Skeletal muscle satellite cell (primary cell): Measurements from ENCODE around the gene HAO2.
"Not testable (repeated sequence)": the region's sequence is repeated elsewhere in the genome, so short reads cannot be mapped to it uniquely, and the experiment has no call there.

Experiments
- H3K27me3 ChIP-seq: 2 replicates; pipeline ENCODE4 v1.7.0; 2013; ENCODE audit warnings: low read length; ENCODE audit not compliant: control insufficient read depth, insufficient read depth
- H3K36me3 ChIP-seq: 2 replicates; pipeline ENCODE4 v1.7.0; 2013; ENCODE audit warnings: mild to moderate bottlenecking, control low read depth, low read length; ENCODE audit not compliant: insufficient read depth
- H3K4me1 ChIP-seq: 2 replicates; pipeline ENCODE4 v1.7.0; 2013; ENCODE audit warnings: low read length; ENCODE audit not compliant: control insufficient read depth, insufficient read depth
- H3K4me2 ChIP-seq: 2 replicates; pipeline ENCODE4 v1.7.0; 2013; ENCODE audit warnings: mild to moderate bottlenecking, low read length
- H3K4me3 ChIP-seq: 2 replicates; pipeline ENCODE4 v1.7.0; 2013; ENCODE audit warnings: low read length
- H3K9ac ChIP-seq: 2 replicates; pipeline ENCODE4 v1.7.0; 2013; ENCODE audit warnings: mild to moderate bottlenecking, low read depth, low read length, moderate library complexity
- H3K9me3 ChIP-seq: replicated peaks from 2 replicates; pipeline ENCODE4 v1.7.0; 2013; ENCODE audit warnings: mild to moderate bottlenecking, control low read depth, low read length

The HAO2 gene

GRCh38 chr1:119331190-119331515, 37.4 kb upstream of the HAO2 start:
- H3K4me3 ChIP-seq: no peak overlapping the region
- no peaks in the 10 kb centered on the region for H3K9me3 ChIP-seq
- H3K4me2 ChIP-seq: no peak overlapping the region
- no peak overlapping the region for H3K9ac ChIP-seq
- H3K36me3 ChIP-seq: no peaks in the 10 kb centered on the region
- H3K4me1 ChIP-seq: peaks cover 12% of the 10 kb centered on the region
- peaks cover 3% of the 10 kb centered on the region for H3K27me3 ChIP-seq

GRCh38 chr1:119331915-119332314, 36.7 kb upstream of the HAO2 start:
- no peak overlapping the region for H3K9ac ChIP-seq
- H3K27me3 ChIP-seq: peaks cover 3% of the 10 kb centered on the region
- no peaks in the 10 kb centered on the region for H3K9me3 ChIP-seq
- no peak overlapping the region for H3K4me2 ChIP-seq
- no peaks in the 10 kb centered on the region for H3K36me3 ChIP-seq
- H3K4me3 ChIP-seq: no peak overlapping the region
- peaks cover 12% of the 10 kb centered on the region for H3K4me1 ChIP-seq

- H3K9ac ChIP-seq: no peak overlapping the region
- H3K4me2 ChIP-seq: no peak overlapping the region
- H3K9me3 ChIP-seq: no peaks in the 10 kb centered on the region
- peaks cover 7% of the 10 kb centered on the region for H3K4me1 ChIP-seq
- peaks cover 3% of the 10 kb centered on the region for H3K27me3 ChIP-seq
- H3K36me3 ChIP-seq: no peaks in the 10 kb centered on the region
- H3K4me3 ChIP-seq: no peak overlapping the region
Measured at GRCh38 chr1:119332622-119333021, 36.0 kb upstream of the HAO2 start.

- Histone ChIP-seq H3K36me3 (no peaks in the 10 kb centered on the region), H3K9me3 (no peaks in the 10 kb centered on the region), H3K4me3 (no peak overlapping the region), H3K4me1 (peaks cover 4% of the 10 kb centered on the region), H3K4me2 (no peak overlapping the region), H3K9ac (no peak overlapping the region), H3K27me3 (peaks cover 3% of the 10 kb centered on the region)
Measured at GRCh38 chr1:119333163-119333896, 35.3 kb upstream of the HAO2 start.

DNA sequence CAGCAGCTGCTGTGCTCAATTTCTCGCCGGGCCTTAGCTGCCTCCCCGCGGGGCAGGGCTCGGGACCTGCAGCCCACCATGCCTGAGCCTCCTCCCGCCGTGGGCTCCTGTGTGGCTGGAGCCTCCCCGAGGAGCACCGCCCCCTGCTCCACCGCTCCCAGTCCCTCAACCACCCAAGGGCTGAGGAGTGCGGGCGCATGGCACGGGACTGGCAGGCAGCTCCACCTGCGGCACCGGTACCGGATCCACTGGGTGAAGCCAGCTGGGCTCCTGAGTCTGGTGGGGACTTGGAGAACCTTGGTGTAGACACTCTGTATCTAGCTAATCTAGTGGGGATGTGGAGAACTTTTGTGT, 34.7 kb upstream of the HAO2 start:
- not testable (repeated sequence) for H3K9ac ChIP-seq, H3K4me2 ChIP-seq, H3K9me3 ChIP-seq, H3K36me3 ChIP-seq, H3K27me3 ChIP-seq, H3K4me1 ChIP-seq, H3K4me3 ChIP-seq

DNA sequence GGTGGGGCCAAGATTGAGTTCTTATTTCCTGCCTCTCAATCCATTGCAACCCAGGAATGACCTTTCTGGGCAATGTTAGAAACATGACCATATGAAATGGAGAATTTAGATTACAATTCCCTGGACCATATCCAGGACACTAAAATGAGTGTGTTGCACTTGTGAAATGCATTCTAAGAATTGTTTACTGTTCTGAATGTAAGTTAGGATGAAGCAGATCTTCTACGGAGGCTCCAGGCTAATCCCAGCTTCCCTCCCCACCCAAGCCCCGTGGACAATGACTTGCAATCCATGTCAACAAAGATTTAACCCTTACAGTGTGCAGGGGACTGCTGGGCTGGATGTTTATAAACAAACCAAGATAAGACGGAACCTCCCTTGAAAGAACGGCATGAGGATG, 31.7 kb upstream of the HAO2 start:
- H3K4me2 ChIP-seq: no peak overlapping the region
- H3K9me3 ChIP-seq: no peaks in the 10 kb centered on the region
- H3K4me3 ChIP-seq: no peak overlapping the region
- H3K9ac ChIP-seq: no peak overlapping the region
- no peaks in the 10 kb centered on the region for H3K36me3 ChIP-seq
- peaks cover 8% of the 10 kb centered on the region for H3K27me3 ChIP-seq
- H3K4me1 ChIP-seq: no peaks in the 10 kb centered on the region

DNA sequence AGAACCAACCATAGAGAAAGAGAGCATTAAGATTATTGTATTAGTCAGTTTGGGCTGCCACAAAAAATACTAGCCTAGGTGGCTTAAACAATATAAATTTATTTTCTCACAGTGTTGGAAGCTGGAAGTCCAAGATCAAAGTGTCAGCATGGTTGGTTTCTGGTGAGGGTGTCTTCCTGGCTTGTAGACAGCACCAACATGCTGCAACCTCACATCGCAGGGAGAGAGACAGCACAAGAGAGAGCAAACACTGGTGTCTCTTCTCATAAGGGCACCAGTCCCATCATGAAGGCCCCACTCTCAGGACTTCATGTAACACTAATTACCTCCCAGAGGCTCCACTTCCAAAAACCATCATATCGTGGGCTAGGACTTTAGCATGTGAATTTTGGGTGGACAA, 30.6 kb upstream of the HAO2 start:
- Histone ChIP-seq H3K4me1 (no peaks in the 10 kb centered on the region), H3K4me2 (no peak overlapping the region), H3K36me3 (no peaks in the 10 kb centered on the region), H3K27me3 (peaks cover 7% of the 10 kb centered on the region), H3K9ac (no peak overlapping the region), H3K9me3 (no peaks in the 10 kb centered on the region), H3K4me3 (no peak overlapping the region)

- peaks cover 5% of the 10 kb centered on the region for H3K27me3 ChIP-seq
- H3K4me3 ChIP-seq: no peak overlapping the region
- no peaks in the 10 kb centered on the region for H3K36me3 ChIP-seq
- H3K4me1 ChIP-seq: no peaks in the 10 kb centered on the region
- H3K9me3 ChIP-seq: no peaks in the 10 kb centered on the region
- no peak overlapping the region for H3K4me2 ChIP-seq
- no peak overlapping the region for H3K9ac ChIP-seq
Measured at GRCh38 chr1:119338757-119339156, 29.8 kb upstream of the HAO2 start.

DNA sequence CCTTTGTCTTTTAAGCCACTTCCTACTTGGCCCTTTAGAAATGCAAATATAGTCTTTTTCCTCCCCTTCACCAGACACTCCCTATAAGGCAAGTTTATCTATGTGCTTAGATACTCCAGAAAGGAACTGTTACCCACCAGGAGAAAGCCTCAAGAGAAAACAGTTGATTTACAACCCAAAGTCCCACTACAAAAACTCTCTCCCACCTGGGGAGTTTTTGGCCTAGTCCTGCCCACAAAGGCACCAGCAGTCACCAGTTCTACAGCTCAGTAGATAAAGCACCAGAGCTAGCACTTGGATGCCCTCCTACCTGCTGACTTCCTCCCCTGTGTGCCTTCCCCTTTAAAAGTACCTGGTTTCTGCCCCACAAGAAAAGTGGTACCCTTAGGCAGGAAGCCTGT, 27.7 kb upstream of the HAO2 start:
- no peaks in the 10 kb centered on the region for H3K9me3 ChIP-seq
- H3K4me1 ChIP-seq: no peaks in the 10 kb centered on the region
- H3K36me3 ChIP-seq: no peaks in the 10 kb centered on the region
- H3K27me3 ChIP-seq: peaks cover 5% of the 10 kb centered on the region
- no peak overlapping the region for H3K4me2 ChIP-seq
- H3K9ac ChIP-seq: no peak overlapping the region
- no peak overlapping the region for H3K4me3 ChIP-seq

DNA sequence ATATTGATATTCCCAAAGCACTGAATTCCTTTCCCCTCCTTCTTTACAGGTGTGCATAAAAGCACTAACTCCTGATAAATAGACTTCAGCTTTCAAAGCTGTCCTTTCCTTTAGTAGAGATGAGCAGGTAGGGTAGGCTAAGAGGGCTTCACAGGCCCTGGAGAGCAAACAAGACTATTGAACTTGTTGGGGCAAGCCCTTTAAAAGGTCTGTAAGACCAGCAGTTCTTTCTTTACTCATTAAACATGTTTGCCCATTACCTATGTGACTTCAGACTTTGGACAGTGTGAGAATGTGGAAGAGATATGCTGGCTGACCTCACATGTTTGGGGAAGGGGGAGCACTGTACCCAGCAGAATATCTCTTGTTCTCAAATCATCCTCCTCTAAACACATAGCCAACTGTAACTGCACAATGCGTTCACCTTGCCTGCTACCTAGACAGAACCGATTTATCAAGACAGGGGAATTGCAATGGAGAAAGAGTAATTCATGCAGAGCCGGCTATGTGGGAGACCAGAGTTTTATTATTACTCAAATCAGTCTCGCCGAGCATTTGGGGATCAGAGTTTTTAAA, 27.1 kb upstream of the HAO2 start:
- no peak overlapping the region for H3K4me3 ChIP-seq

GRCh38 chr1:119345398-119345797, 23.2 kb upstream of the HAO2 start:
- no peak overlapping the region for H3K9ac ChIP-seq
- no peak overlapping the region for H3K4me3 ChIP-seq
- no peaks in the 10 kb centered on the region for H3K27me3 ChIP-seq
- H3K9me3 ChIP-seq: no peaks in the 10 kb centered on the region
- no peak overlapping the region for H3K4me2 ChIP-seq
- no peaks in the 10 kb centered on the region for H3K4me1 ChIP-seq
- no peaks in the 10 kb centered on the region for H3K36me3 ChIP-seq

More for the DNA sequence above, 27.1 kb upstream of the HAO2 start:
- Histone ChIP-seq H3K4me2 (no peak overlapping the region), H3K4me1 (no peaks in the 10 kb centered on the region), H3K27me3 (peaks cover 5% of the 10 kb centered on the region), H3K36me3 (no peaks in the 10 kb centered on the region), H3K9me3 (no peaks in the 10 kb centered on the region), H3K9ac (no peak overlapping the region)

DNA sequence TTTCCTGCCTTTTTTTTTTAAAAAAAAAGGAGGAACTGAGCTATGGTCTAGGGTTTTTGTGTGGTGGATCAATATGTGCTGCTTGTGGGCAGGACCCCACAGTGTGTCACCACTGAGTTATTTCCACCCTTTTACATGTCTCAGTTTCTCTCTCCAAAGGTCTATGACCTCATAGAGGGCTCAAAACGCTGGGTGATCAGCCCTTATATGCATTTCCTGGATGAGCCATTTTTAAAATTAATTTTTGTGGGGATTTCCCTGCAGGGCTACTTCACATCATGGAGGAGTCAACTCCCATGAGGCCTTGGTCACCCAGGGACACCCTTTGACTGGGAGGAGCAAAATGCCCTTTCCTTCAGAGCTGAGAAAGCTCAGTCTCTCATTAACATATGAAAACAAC, 20.7 kb upstream of the HAO2 start:
- H3K36me3 ChIP-seq: no peaks in the 10 kb centered on the region

More for the DNA sequence above, 20.7 kb upstream of the HAO2 start:
- H3K4me2 ChIP-seq: no peak overlapping the region
- H3K4me3 ChIP-seq: no peak overlapping the region
- H3K9ac ChIP-seq: no peak overlapping the region
- H3K9me3 ChIP-seq: no peaks in the 10 kb centered on the region
- no peaks in the 10 kb centered on the region for H3K27me3 ChIP-seq
- H3K4me1 ChIP-seq: no peaks in the 10 kb centered on the region
